NT2/D1 (cell line): ENCODE measurements around the gene KCP.

ENCODE experiments used
- SUZ12 ChIP-seq: IDR thresholded peaks from 2 replicates; pipeline ENCODE4 v1.6.1; 2011; ENCODE audit not compliant: insufficient read length, insufficient read depth; ENCODE audit errors: extremely low read depth
- YY1 ChIP-seq: IDR thresholded peaks from 2 replicates; pipeline ENCODE4 v1.6.1; 2011; ENCODE audit not compliant: insufficient read length, insufficient read depth

DNA sequence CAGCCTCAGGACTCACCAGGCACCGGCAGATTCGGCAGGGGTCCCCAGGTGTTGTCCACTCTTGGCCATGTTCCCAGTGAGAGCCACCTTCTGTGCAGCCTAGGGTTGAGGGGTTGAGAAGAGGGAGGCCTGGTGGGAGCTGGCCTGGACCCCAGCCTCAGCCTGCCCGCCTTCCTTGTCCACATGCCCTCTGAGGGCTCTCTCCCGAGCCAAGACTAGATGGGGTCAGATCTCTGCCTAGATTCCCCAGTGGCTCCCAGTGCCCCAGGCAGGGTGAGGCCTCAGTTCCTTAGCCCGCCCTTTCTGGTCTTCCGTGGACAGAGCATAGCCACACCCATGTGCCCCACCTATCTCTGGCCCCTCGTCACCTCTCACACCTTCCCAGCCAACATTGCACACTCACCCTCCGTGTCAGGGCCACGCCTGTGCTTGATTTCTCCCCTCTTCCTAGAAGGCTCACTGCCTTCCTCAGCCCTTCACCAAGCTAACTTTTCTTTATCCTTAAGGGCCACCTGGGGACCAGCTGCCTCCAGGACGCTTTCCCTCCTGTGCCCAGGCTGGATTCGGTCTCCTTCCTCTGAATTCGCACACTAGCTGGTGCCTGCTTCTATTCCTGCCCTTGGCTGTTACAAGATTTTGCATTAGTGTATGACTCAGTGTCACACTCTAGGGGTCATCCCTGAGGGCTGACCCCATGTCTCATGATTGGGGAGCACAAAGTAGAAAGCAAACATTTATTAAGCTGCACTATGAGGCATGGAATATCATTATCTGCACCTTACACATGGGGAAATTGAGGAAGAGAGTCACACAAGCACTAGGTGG, 7.5 kb downstream of the KCP start:
- TF ChIP-seq SUZ12 = no peak
- TF ChIP-seq YY1 = no peak
